HG03196 (cell line): ENCODE measurements around the gene NADSYN1.
"Not testable (repeated sequence)": the region's sequence is repeated elsewhere in the genome, so short reads cannot be mapped to it uniquely, and the experiment has no call there.

ENCODE experiments used
- ATAC-seq: cut with Tn5 transposase; IDR thresholded peaks from one replicate; pipeline ENCODE4 v1.9.1; 2021; ENCODE audit not compliant: unreplicated experiment

The NADSYN1 gene

GRCh38 chr11:71453037-71453917 lies at the start of gene NADSYN1:
Gene NADSYN1 (plus strand): TSS chr11:71453203. CDS start chr11:71453297, 94 bp downstream.
- no peak for ATAC-seq

GRCh38 chr11:71404209-71404608 lies 48.8 kb upstream of the NADSYN1 start:
- ATAC-seq = no peak

GRCh38 chr11:71406681-71407080 lies 46.3 kb upstream of the NADSYN1 start:
- no peak for ATAC-seq

GRCh38 chr11:71407356-71407755 lies 45.6 kb upstream of the NADSYN1 start:
- ATAC-seq = no peak

GRCh38 chr11:71408826-71409225 lies 44.2 kb upstream of the NADSYN1 start:
- ATAC-seq = no peak

GRCh38 chr11:71410363-71410966 lies 42.5 kb upstream of the NADSYN1 start:
- no peak for ATAC-seq

- ATAC-seq = no peak
Observed at GRCh38 chr11:71414645-71415044, 38.4 kb upstream of the NADSYN1 start.

GRCh38 chr11:71418643-71419042 lies 34.4 kb upstream of the NADSYN1 start:
- ATAC-seq = no peak

GRCh38 chr11:71420455-71421241 lies 32.4 kb upstream of the NADSYN1 start:
- ATAC-seq = no peak

- ATAC-seq = no peak
Observed at GRCh38 chr11:71421392-71421950, 31.5 kb upstream of the NADSYN1 start.

GRCh38 chr11:71422318-71422717 lies 30.7 kb upstream of the NADSYN1 start:
- ATAC-seq = not testable (repeated sequence)

- no peak for ATAC-seq
Observed at GRCh38 chr11:71423181-71423790, 29.7 kb upstream of the NADSYN1 start.

GRCh38 chr11:71425409-71425808 lies 27.6 kb upstream of the NADSYN1 start:
- ATAC-seq = no peak

GRCh38 chr11:71425860-71426259 lies 27.1 kb upstream of the NADSYN1 start:
- ATAC-seq = no peak

GRCh38 chr11:71426413-71426812 lies 26.6 kb upstream of the NADSYN1 start:
- ATAC-seq = no peak

- ATAC-seq = no peak
Observed at GRCh38 chr11:71428861-71429435, 24.1 kb upstream of the NADSYN1 start.

GRCh38 chr11:71429701-71430100 lies 23.3 kb upstream of the NADSYN1 start:
- ATAC-seq = no peak

- no peak for ATAC-seq
Observed at GRCh38 chr11:71430166-71430565, 22.8 kb upstream of the NADSYN1 start.

GRCh38 chr11:71431271-71431670 lies 21.7 kb upstream of the NADSYN1 start:
- ATAC-seq = no peak
